GM18502 (cell line): ENCODE data around the gene TCP11.

Source experiments
- ATAC-seq: cut with Tn5 transposase; IDR thresholded peaks from one replicate; pipeline ENCODE4 v1.9.1; 2021; ENCODE audit warnings: mild to moderate bottlenecking; ENCODE audit not compliant: unreplicated experiment, poor library complexity

TCP11 gene

GRCh38 chr6:35141007-35141655 lies at the start of gene TCP11:
Gene TCP11, minus strand, starts transcription at chr6:35141339. Its CDS starts 469 bp downstream, at chr6:35140870.
- no peak for ATAC-seq

GRCh38 chr6:35190306-35190705 lies 49.2 kb upstream of the TCP11 start:
- ATAC-seq = no peak

DNA sequence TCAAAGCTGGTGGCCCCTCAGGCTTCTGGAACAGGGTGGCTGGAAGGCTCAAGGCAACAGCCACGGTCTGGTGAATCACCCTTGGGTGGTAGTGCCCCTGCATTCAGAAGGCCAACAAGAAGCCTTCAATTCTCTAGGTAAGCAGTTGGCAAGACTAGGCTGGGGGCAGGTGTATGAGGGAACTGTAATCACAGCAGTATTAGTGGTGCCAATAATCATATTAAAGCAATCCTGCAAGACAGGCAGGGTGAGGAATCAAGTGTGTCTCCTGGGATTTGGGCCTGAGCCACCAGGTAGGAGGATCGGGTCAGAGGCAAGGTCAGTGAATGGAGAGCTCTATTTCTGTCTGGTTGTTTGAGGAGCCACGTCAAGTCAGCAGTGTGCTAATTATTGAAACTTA lies 47.7 kb upstream of the TCP11 start:
- no peak for ATAC-seq

DNA sequence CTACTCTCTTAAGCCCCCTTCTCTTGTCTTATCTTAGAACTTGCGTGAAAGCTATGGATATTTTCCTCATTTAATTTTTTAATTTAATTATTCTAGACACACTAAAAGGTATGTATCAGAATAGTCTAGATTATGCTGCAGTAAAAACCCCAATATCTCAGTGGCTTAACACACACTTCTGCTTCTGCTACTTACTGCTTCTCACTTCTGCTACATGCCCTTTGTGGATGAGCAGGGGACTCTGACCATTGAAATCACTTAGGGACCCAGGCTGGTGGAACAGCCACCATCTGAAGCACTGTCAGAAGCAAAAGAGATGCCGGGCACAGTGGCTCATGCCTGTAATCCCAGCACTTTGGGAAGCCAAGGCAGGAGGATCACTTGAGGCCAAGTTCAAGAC lies 45.4 kb upstream of the TCP11 start:
- ATAC-seq = no peak

GRCh38 chr6:35185971-35186370 lies 44.8 kb upstream of the TCP11 start:
- no peak for ATAC-seq

DNA sequence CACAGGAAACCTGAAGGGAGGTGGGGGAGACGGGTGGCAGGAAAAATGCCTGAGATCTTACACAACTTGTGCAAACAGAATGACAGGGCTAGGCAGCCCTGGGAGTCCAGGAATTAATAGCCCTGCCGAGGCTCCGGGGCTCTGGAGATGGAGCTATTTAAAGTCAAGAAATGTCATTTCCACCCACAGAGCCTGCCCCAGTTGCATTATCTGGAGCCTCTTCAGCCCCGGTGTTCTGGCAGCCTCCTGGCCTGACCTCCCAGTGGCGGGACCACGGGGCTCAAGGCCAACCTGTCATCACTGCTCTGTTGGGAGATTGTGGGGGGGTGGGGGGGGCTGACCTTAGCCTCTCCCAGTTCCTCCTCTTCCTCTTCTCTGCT lies 44.2 kb upstream of the TCP11 start:
- ATAC-seq = no peak

- no peak for ATAC-seq
Measured at GRCh38 chr6:35184580-35185301, 43.6 kb upstream of the TCP11 start.

- no peak for ATAC-seq
Measured at GRCh38 chr6:35183935-35184334, 42.8 kb upstream of the TCP11 start.

- no peak for ATAC-seq
Measured at GRCh38 chr6:35183281-35183680, 42.1 kb upstream of the TCP11 start.

DNA sequence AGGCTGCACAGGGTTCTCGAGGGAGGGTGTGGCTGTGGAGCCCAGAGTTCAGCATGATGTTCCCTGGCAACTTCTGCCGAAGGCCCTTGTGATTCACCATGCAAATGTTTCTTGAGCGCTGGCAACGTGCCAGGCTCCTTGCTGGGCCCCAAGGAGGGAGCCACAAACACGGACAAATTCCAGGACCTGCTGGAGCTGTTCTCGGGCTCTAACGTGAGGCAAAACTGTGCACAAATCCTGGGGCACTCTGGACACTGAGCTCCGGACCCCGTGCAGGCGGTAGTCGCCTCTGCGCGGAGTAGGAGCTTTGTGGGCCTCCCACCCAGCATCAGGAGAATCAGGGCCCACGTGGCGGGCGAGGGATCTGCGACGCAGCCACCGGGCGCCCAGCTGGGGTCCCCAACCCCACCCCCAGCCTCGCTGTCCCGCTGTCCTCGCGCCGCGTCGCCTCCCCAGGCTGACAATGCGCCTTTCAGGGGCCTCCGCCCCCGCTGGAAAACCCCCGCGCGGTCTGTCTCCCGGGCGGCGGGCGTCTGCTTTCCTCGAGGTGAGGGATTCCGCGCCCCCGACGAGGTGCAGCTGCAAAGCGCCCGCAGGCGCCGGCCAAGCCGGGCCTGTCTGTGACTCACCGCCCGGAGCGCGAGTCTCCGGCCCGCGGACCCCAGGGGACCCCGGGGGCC lies 40.9 kb upstream of the TCP11 start:
- ATAC-seq = no peak

DNA sequence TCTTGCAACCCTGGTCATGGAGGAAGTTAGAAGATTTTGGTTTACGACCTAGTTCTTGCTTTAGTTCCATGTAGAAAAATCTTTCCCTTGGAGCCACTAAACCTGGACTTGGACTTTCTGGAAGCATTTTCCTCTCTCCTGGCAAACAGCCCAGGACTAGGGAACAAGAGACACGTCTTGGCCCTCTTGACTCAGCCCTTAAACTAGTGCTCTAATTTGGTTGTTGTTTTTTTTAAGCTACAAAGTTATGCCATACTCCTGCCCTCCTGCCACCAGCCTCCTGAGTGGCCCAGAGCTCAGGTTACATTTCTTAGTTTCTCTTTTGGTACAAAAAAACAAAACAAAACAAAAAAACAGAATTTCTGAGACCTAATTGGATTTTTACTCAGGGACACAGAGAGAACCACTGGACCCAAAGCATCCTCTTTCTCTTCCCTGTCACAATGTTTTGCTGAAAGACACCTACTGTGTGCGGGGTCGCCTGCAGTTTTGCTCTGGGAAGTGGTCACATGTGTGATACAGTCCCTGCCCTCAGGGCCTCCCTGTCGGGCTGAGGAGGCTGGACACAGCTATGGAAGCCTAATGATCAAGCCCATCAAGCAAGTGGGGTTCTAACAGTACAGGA lies 40.3 kb upstream of the TCP11 start:
- no peak for ATAC-seq

DNA sequence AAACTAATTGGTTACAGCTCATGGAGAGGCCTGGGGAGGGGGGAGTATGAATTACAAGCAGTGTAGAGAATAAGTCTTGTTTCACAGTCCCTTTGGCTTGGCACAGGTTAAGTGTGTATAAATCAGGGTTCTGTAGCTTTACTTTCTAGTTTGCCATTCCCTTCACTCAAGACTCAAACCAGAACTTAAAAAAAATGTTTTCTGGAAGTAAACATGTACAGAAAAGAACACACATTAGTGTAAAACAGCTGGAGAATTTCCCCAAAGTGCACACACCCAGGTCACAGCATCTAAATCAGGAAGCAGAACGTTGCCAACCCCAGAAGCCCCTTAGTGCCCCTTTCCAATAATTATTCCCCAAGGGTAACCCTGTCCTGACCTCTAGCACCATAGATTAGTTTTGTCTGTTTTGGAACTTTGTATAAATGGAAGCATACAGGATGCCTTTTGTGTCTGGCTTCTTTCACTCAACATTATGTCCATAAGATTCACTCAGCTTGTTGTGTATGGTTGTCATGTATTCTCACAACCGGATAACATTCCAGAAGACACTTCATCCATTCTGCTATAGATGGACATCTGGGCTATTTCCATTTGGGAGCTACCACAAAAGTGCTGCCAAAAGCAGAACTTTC lies 38.9 kb upstream of the TCP11 start:
- ATAC-seq = no peak

GRCh38 chr6:35178932-35179832 lies 38.0 kb upstream of the TCP11 start:
- no peak for ATAC-seq

GRCh38 chr6:35178012-35178411 lies 36.9 kb upstream of the TCP11 start:
- no peak for ATAC-seq

- ATAC-seq = no peak
Measured at GRCh38 chr6:35177596-35177995, 36.5 kb upstream of the TCP11 start.

GRCh38 chr6:35177157-35177556 lies 36.0 kb upstream of the TCP11 start:
- no peak for ATAC-seq

GRCh38 chr6:35176301-35177024 lies 35.3 kb upstream of the TCP11 start:
- ATAC-seq = no peak

DNA sequence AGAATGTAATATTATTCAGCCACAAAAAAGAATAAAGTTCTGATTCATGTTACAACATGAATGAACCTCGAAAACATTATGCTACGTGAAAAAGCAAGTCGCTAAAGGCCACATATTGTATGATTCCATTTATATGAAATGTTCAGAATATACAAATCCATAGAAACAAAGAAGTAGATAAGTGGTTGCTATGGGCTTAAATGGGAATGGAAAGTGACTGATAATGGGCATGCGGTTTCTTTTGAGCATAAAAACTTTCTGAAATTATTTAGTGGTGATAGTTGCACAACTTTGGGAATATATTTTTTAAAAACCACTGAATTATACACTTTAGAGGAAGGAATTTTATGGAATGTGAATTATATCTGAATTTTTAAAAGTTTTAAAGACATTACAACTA lies 33.4 kb upstream of the TCP11 start:
- ATAC-seq = no peak

GRCh38 chr6:35174088-35174434 lies 32.9 kb upstream of the TCP11 start:
- ATAC-seq = no peak
